GM23338 (cell line): ENCODE data around the gene ZNF562. TPM values are rescaled to one million over a fixed set of nuclear protein-coding genes. Genes with fewer than 3 reads are reported as not detected.
A peak's percentile ranks its signal among the peaks of the same experiment; 100 is the strongest.

ENCODE experiments used
- ATAC-seq: fragments of 200-7000 bp; cut with Tn5 transposase; 3 replicates; pipeline ENCODE4 v1.9.1; 2020
- DNase-seq: peaks from one replicate; pipeline ENCODE4 v3.0.0-alpha.2; 2015; ENCODE audit warnings: low spot score
- H2AFZ ChIP-seq: fragments of 200-600 bp; sonication (generic); 2 replicates; pipeline ENCODE4 v1.8.0; 2016; ENCODE audit warnings: antibody characterized with exemption, mild to moderate bottlenecking, moderate library complexity
- H3F3A ChIP-seq: fragments of 200-600 bp; sonication (generic); replicated peaks from 2 replicates; pipeline ENCODE4 v1.8.0; 2017; ENCODE audit warnings: antibody characterized with exemption, mixed run types, low read depth
- H3K27ac ChIP-seq: fragments of 200-600 bp; sonication (generic); 2 replicates; pipeline ENCODE4 v1.6.1; 2016; ENCODE audit warnings: low read depth
- H3K27me3 ChIP-seq: fragments of 200-600 bp; sonication (generic); 2 replicates; pipeline ENCODE4 v1.8.0; 2016; ENCODE audit warnings: mild to moderate bottlenecking, mixed run types, moderate library complexity; ENCODE audit not compliant: insufficient read depth
- H3K36me3 ChIP-seq: fragments of 200-600 bp; sonication (generic); 2 replicates; pipeline ENCODE4 v1.8.0; 2016; ENCODE audit warnings: mild to moderate bottlenecking; ENCODE audit not compliant: insufficient read depth
- H3K4me1 ChIP-seq: fragments of 200-600 bp; sonication (generic); 2 replicates; pipeline ENCODE4 v1.8.0; 2016; ENCODE audit warnings: mild to moderate bottlenecking, moderate library complexity; ENCODE audit not compliant: insufficient read depth
- H3K4me2 ChIP-seq: fragments of 200-600 bp; sonication (generic); 2 replicates; pipeline ENCODE4 v1.7.1; 2017; ENCODE audit warnings: mixed run types
- H3K4me3 ChIP-seq: fragments of 200-600 bp; sonication (generic); 2 replicates; pipeline ENCODE4 v1.6.1; 2016; ENCODE audit warnings: mixed run types
- H3K79me2 ChIP-seq: fragments of 200-600 bp; sonication (generic); replicated peaks from 2 replicates; pipeline ENCODE4 v1.8.0; 2017; ENCODE audit warnings: mild to moderate bottlenecking; ENCODE audit not compliant: insufficient read depth
- H3K9me2 ChIP-seq: fragments of 200-600 bp; sonication (generic); 2 replicates; pipeline ENCODE4 v1.8.0; 2017; ENCODE audit not compliant: insufficient read depth
- H4K20me1 ChIP-seq: fragments of 200-600 bp; sonication (generic); replicated peaks from 2 replicates; pipeline ENCODE4 v1.8.0; 2017; ENCODE audit warnings: mild to moderate bottlenecking; ENCODE audit not compliant: insufficient read depth
- H3K27ac Mint-ChIP-seq: 2 replicates; pipeline ENCODE4 v1.8.0; 2020; ENCODE audit warnings: inconsistent platforms, mild to moderate bottlenecking, moderate library complexity, mixed read lengths
- H3K27me3 Mint-ChIP-seq: 3 replicates; pipeline ENCODE4 v1.8.0; 2022; ENCODE audit warnings: low read depth, mild to moderate bottlenecking, moderate library complexity, mixed read lengths, inconsistent platforms; ENCODE audit not compliant: insufficient read depth, poor library complexity
- H3K36me3 Mint-ChIP-seq: 3 replicates; pipeline ENCODE4 v1.8.0; 2021; ENCODE audit warnings: low read depth, mild to moderate bottlenecking, inconsistent platforms, moderate library complexity, mixed read lengths
- H3K4me1 Mint-ChIP-seq: 3 replicates; pipeline ENCODE4 v1.8.0; 2020; ENCODE audit warnings: mild to moderate bottlenecking, inconsistent platforms, mixed read lengths
- H3K4me3 Mint-ChIP-seq: 3 replicates; pipeline ENCODE4 v1.8.0; 2021; ENCODE audit warnings: moderate library complexity, mild to moderate bottlenecking, inconsistent platforms, mixed read lengths
- H3K9me3 Mint-ChIP-seq: 3 replicates; pipeline ENCODE4 v1.8.0; 2020; ENCODE audit warnings: moderate library complexity, mild to moderate bottlenecking, inconsistent platforms, mixed read lengths
- CREB1 ChIP-seq: fragments of 250-450 bp; sonication (Bioruptor Pico); IDR thresholded peaks from 2 replicates; pipeline ENCODE4 v1.5.0; 2020; ENCODE audit warnings: low read depth, mild to moderate bottlenecking, moderate library complexity
- CTCF ChIP-seq, 2 experiments: fragments of 200-600 bp in 1 of 2; sonication (generic) in 1 of 2; conservative IDR thresholded peaks; 2 replicates each; pipeline versions ENCODE4 v1.5.1 to v1.6.1; 2016 to 2017; ENCODE audit warnings: antibody characterized with exemption in 2 of 2, low read depth in 2 of 2, mild to moderate bottlenecking in 2 of 2, moderate library complexity in 1 of 2
- EZH2phosphoT487 ChIP-seq: fragments of 200-600 bp; sonication (generic); IDR thresholded peaks from one replicate; pipeline ENCODE4 v1.8.1; 2018; ENCODE audit warnings: antibody characterized with exemption; ENCODE audit not compliant: unreplicated experiment
- NANOG ChIP-seq: IDR thresholded peaks from 2 replicates; pipeline ENCODE4 v1.6.1; 2016; ENCODE audit warnings: antibody characterized with exemption, borderline replicate concordance
- REST ChIP-seq: IDR thresholded peaks from one replicate; pipeline ENCODE4 v1.6.1; 2018; ENCODE audit warnings: antibody characterized with exemption; ENCODE audit not compliant: unreplicated experiment
- ZNF114 ChIP-seq: fragments of 250-450 bp; sonication (Bioruptor Pico); IDR thresholded peaks from 2 replicates; pipeline ENCODE4 v1.5.0; 2020; ENCODE audit warnings: mild to moderate bottlenecking, moderate library complexity
- ZNF331 ChIP-seq: fragments of 250-450 bp; sonication (Bioruptor Pico); IDR thresholded peaks from 2 replicates; pipeline ENCODE4 v1.5.0; 2020; ENCODE audit warnings: low read depth, mild to moderate bottlenecking, moderate library complexity
- polyA plus RNA-seq: library from polyadenylated mRNA; unstranded; fragments of >200 nt; fragmentation: Nextera tagmentation; extraction: Ambion mirVana; gene quantifications from 2 replicates; pipeline ENCODE4 v1.2.1, GENCODE V29; 2016
- total RNA-seq: library from RNA; depleted of rRNA; stranded (reverse); fragments of >200 nt; shearing (Covaris generic); gene quantifications from 2 replicates; pipeline ENCODE4 v1.2.3, GENCODE V29; 2014
- TF ChIP-seq, protein P1 (sequence below): fragments of 250-450 bp; sonication (Bioruptor Pico); IDR thresholded peaks from 2 replicates; pipeline ENCODE4 v1.5.0; 2020; ENCODE audit warnings: mild to moderate bottlenecking, moderate library complexity

The ZNF562 gene
- total and polyA plus RNA-seq, 2 experiments from 2014 or later, result 15.6 to 68.8 TPM

DNA sequence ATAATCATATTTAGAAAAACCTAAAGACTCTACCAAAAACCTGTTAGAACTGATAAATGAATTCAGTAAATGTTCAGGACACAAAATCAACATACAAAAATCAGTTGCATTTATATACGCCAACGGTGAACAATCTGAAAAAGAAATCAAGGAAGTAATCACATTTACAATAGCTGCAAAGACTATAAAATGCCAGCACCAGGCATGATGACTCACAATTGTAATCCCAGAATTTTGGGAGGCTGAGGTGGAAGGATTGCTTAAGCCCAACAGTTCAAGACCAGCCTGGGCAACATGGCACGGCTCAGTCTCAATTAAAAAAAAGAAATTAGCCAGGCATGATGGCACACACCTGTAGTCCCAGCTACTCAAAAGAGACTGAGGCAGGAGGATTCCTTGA, 7.0 kb downstream of the ZNF562 start:
- H4K20me1 ChIP-seq, result peaks cover 61% of the 10 kb centered on the region
- H3K4me1 ChIP-seq, result peaks cover 32% of the 10 kb centered on the region
- peaks cover under 1% of the 10 kb centered on the region for H3K36me3 ChIP-seq
- no peaks in the 10 kb centered on the region for H3K9me2 ChIP-seq
- Mint-ChIP-seq H3K27me3 (peaks cover 6% of the 10 kb centered on the region), H3K9me3 (peaks cover 54% of the 10 kb centered on the region), H3K27ac (no peak overlapping the region), H3K4me1 (peaks cover 20% of the 10 kb centered on the region; the same call in 2 of the 3 replicates), H3K36me3 (peaks cover 85% of the 10 kb centered on the region), H3K4me3 (no peak overlapping the region)
- H2AFZ ChIP-seq, result no peak overlapping the region
- TF ChIP-seq CREB1 (CRISPR knock-in tag), result no peak
- no peak for TF ChIP-seq NANOG
- no peak for TF ChIP-seq REST
- no peak for TF ChIP-seq ZNF114 (CRISPR knock-in tag)
- H3K4me2 ChIP-seq, result no peak overlapping the region
- H3K27ac ChIP-seq, result no peak overlapping the region
- no peak overlapping the region for H3K4me3 ChIP-seq
- peaks cover 100% of the 10 kb centered on the region for H3K79me2 ChIP-seq
- H3F3A ChIP-seq, result no peaks in the 10 kb centered on the region
- ATAC-seq (no peak), DNase-seq (no peak)
- no peaks in the 10 kb centered on the region for H3K27me3 ChIP-seq

GRCh38 chr19:9658769-9659168, 16.1 kb downstream of the ZNF562 start:
- Histone ChIP-seq H2AFZ (no peak overlapping the region), H3K27me3 (no peaks in the 10 kb centered on the region), H3K36me3 (peaks cover 30% of the 10 kb centered on the region), H3K4me3 (no peak overlapping the region), H3K4me1 (no peaks in the 10 kb centered on the region), H3K4me2 (no peak overlapping the region), H3K79me2 (peaks cover 80% of the 10 kb centered on the region), H3K9me2 (no peaks in the 10 kb centered on the region), H4K20me1 (peaks cover 20% of the 10 kb centered on the region; the same call in 1 of the 2 replicates), H3K27ac (peak overlapping the region; percentile 66; the same call in 1 of the 2 replicates), H3F3A (no peaks in the 10 kb centered on the region; the same call in 1 of the 2 replicates)
- no peak overlapping the region for H3K4me3 Mint-ChIP-seq
- no peak; the same call in 2 of the 3 replicates for ATAC-seq
- H3K36me3 Mint-ChIP-seq, result peaks cover 60% of the 10 kb centered on the region
- peak overlapping the region; percentile 56; the same call in 1 of the 2 replicates for H3K27ac Mint-ChIP-seq
- no peak for DNase-seq
- H3K4me1 Mint-ChIP-seq, result peaks cover 5% of the 10 kb centered on the region; the same call in 1 of the 3 replicates
- H3K27me3 Mint-ChIP-seq, result peaks cover 4% of the 10 kb centered on the region
- peaks cover 21% of the 10 kb centered on the region for H3K9me3 Mint-ChIP-seq
- TF ChIP-seq, protein P1, sequence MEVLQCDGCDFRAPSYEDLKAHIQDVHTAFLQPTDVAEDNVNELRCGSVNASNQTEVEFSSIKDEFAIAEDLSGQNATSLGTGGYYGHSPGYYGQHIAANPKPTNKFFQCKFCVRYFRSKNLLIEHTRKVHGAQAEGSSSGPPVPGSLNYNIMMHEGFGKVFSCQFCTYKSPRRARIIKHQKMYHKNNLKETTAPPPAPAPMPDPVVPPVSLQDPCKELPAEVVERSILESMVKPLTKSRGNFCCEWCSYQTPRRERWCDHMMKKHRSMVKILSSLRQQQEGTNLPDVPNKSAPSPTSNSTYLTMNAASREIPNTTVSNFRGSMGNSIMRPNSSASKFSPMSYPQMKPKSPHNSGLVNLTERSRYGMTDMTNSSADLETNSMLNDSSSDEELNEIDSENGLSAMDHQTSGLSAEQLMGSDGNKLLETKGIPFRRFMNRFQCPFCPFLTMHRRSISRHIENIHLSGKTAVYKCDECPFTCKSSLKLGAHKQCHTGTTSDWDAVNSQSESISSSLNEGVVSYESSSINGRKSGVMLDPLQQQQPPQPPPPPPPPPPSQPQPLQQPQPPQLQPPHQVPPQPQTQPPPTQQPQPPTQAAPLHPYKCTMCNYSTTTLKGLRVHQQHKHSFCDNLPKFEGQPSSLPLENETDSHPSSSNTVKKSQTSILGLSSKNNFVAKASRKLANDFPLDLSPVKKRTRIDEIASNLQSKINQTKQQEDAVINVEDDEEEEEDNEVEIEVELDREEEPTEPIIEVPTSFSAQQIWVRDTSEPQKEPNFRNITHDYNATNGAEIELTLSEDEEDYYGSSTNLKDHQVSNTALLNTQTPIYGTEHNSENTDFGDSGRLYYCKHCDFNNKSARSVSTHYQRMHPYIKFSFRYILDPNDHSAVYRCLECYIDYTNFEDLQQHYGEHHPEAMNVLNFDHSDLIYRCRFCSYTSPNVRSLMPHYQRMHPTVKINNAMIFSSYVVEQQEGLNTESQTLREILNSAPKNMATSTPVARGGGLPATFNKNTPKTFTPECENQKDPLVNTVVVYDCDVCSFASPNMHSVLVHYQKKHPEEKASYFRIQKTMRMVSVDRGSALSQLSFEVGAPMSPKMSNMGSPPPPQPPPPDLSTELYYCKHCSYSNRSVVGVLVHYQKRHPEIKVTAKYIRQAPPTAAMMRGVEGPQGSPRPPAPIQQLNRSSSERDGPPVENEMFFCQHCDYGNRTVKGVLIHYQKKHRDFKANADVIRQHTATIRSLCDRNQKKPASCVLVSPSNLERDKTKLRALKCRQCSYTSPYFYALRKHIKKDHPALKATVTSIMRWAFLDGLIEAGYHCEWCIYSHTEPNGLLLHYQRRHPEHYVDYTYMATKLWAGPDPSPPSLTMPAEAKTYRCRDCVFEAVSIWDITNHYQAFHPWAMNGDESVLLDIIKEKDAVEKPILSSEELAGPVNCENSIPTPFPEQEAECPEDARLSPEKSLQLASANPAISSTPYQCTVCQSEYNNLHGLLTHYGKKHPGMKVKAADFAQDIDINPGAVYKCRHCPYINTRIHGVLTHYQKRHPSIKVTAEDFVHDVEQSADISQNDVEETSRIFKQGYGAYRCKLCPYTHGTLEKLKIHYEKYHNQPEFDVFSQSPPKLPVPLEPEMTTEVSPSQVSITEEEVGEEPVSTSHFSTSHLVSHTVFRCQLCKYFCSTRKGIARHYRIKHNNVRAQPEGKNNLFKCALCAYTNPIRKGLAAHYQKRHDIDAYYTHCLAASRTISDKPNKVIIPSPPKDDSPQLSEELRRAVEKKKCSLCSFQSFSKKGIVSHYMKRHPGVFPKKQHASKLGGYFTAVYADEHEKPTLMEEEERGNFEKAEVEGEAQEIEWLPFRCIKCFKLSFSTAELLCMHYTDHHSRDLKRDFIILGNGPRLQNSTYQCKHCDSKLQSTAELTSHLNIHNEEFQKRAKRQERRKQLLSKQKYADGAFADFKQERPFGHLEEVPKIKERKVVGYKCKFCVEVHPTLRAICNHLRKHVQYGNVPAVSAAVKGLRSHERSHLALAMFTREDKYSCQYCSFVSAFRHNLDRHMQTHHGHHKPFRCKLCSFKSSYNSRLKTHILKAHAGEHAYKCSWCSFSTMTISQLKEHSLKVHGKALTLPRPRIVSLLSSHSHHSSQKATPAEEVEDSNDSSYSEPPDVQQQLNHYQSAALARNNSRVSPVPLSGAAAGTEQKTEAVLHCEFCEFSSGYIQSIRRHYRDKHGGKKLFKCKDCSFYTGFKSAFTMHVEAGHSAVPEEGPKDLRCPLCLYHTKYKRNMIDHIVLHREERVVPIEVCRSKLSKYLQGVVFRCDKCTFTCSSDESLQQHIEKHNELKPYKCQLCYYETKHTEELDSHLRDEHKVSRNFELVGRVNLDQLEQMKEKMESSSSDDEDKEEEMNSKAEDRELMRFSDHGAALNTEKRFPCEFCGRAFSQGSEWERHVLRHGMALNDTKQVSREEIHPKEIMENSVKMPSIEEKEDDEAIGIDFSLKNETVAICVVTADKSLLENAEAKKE, result no peak
- TF ChIP-seq ZNF331 (CRISPR knock-in tag), result no peak
- no peak for TF ChIP-seq CTCF (conservative IDR thresholded peaks at IDR 0.05; ENCODE audit: low read depth in 2 of 2)
- no peak for TF ChIP-seq EZH2phosphoT487
